WTC11 (cell line): ENCODE data around the gene ANO3. TPM values are rescaled to one million over a fixed set of nuclear protein-coding genes. Genes with fewer than 3 reads are reported as not detected.

ENCODE experiments used
- AFF4 ChIP-seq: sonication (generic); formaldehyde crosslinking; IDR thresholded peaks from 2 replicates; pipeline ENCODE4 v1.8.1; 2023; ENCODE audit warnings: mild to moderate bottlenecking, missing genetic modification reagents, borderline replicate concordance
- CBFB ChIP-seq: sonication (generic); formaldehyde crosslinking; IDR thresholded peaks from 2 replicates; pipeline ENCODE4 v1.8.1; 2022; ENCODE audit warnings: mild to moderate bottlenecking, low read depth, missing genetic modification reagents
- CDX4 ChIP-seq: fragments of 250-450 bp; sonication (Bioruptor Pico); IDR thresholded peaks from 2 replicates; pipeline ENCODE4 v1.9.0; 2021; ENCODE audit warnings: moderate library complexity, mild to moderate bottlenecking, inconsistent platforms, borderline replicate concordance
- ERG ChIP-seq: fragments of 250-450 bp; sonication (Bioruptor Pico); IDR thresholded peaks from 2 replicates; pipeline ENCODE4 v1.8.0; 2021; ENCODE audit warnings: mild to moderate bottlenecking
- ETV6 ChIP-seq: sonication (generic); formaldehyde crosslinking; IDR thresholded peaks from 2 replicates; pipeline ENCODE4 v1.8.1; 2022; ENCODE audit warnings: mild to moderate bottlenecking, missing genetic modification reagents
- JAZF1 ChIP-seq: fragments of 250-450 bp; sonication (Bioruptor Pico); IDR thresholded peaks from 2 replicates; pipeline ENCODE4 v1.9.0; 2021; ENCODE audit warnings: moderate library complexity, mild to moderate bottlenecking, inconsistent platforms
- OVOL2 ChIP-seq: fragments of 250-450 bp; sonication (Bioruptor Pico); IDR thresholded peaks from 2 replicates; pipeline ENCODE4 v1.9.0; 2021; ENCODE audit warnings: mild to moderate bottlenecking, borderline replicate concordance
- ZNF317 ChIP-seq: sonication (generic); formaldehyde crosslinking; IDR thresholded peaks from 2 replicates; pipeline ENCODE4 v1.8.1; 2023; ENCODE audit warnings: low read depth, mild to moderate bottlenecking, moderate library complexity, missing genetic modification reagents, borderline replicate concordance
- total RNA-seq: library from RNA; stranded (reverse); gene quantifications from 3 replicates; pipeline ENCODE4 v1.2.3, GENCODE V29; 2021
- TF ChIP-seq, protein P1 (sequence below): sonication (generic); formaldehyde crosslinking; IDR thresholded peaks from 2 replicates; pipeline ENCODE4 v1.8.0; 2023; ENCODE audit warnings: mild to moderate bottlenecking, missing genetic modification reagents
- TF ChIP-seq, protein P2 (sequence below): sonication (generic); formaldehyde crosslinking; IDR thresholded peaks from 2 replicates; pipeline ENCODE4 v1.8.1; 2023; ENCODE audit warnings: mild to moderate bottlenecking, missing genetic modification reagents
- TF ChIP-seq, protein P3 (sequence below): sonication (generic); formaldehyde crosslinking; IDR thresholded peaks from 2 replicates; pipeline ENCODE4 v1.8.1; 2022; ENCODE audit warnings: missing genetic modification reagents, borderline replicate concordance
- TF ChIP-seq, protein P4 (sequence below): sonication (generic); formaldehyde crosslinking; IDR thresholded peaks from 2 replicates; pipeline ENCODE4 v1.8.0; 2022; ENCODE audit warnings: missing genetic modification reagents

ANO3 gene
- total RNA-seq, 1 experiment from 2014 or later = 0.11 TPM

DNA sequence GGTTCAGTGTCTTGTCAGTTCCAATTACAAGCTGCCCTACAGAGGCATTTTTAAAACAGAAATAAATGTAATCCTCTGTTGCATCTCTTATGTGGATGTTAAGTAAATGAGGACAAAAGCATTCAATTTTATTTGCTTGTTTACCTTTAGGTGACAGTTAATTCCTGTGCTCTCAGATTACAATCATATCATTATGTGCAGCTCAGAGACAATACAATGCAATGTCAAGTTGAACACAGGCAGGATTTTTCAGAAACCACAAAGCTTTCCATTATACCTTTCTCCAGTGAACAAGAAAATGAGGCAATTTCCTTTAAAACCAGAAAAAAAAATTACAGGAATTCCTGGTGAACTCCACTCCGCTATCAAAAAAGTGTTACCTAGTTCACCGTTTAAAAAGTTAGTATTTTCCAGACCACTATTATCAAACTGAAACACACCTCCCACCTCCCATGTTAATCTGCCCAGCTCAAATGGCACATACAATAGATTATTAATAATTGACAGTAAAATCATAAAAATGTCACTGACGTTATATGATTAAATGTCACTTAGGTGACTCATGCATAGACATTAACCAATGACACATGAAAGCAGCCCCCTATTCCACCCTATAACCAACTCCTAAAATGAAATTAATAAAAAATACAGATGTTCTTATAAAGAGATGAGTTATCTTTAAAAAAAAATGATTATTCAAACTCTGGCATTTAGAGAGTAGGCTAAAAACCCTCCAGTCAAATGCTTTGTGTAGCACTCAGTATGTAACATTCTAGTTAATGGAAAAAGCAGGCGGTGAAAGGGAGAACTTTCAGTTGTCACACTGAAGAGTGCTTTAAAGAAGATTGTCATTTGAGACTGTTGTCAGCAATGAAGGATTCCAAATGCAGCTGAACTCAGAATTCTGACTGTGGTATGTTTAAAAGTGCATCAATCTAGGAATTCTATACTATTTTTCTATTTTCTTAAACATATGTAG, 141.6 kb downstream of the ANO3 start (continued):
- TF ChIP-seq, protein P1, sequence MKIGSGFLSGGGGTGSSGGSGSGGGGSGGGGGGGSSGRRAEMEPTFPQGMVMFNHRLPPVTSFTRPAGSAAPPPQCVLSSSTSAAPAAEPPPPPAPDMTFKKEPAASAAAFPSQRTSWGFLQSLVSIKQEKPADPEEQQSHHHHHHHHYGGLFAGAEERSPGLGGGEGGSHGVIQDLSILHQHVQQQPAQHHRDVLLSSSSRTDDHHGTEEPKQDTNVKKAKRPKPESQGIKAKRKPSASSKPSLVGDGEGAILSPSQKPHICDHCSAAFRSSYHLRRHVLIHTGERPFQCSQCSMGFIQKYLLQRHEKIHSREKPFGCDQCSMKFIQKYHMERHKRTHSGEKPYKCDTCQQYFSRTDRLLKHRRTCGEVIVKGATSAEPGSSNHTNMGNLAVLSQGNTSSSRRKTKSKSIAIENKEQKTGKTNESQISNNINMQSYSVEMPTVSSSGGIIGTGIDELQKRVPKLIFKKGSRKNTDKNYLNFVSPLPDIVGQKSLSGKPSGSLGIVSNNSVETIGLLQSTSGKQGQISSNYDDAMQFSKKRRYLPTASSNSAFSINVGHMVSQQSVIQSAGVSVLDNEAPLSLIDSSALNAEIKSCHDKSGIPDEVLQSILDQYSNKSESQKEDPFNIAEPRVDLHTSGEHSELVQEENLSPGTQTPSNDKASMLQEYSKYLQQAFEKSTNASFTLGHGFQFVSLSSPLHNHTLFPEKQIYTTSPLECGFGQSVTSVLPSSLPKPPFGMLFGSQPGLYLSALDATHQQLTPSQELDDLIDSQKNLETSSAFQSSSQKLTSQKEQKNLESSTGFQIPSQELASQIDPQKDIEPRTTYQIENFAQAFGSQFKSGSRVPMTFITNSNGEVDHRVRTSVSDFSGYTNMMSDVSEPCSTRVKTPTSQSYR (CRISPR knock-in tag) = no peak
- TF ChIP-seq ERG (CRISPR knock-in tag) = no peak
- TF ChIP-seq, protein P2, sequence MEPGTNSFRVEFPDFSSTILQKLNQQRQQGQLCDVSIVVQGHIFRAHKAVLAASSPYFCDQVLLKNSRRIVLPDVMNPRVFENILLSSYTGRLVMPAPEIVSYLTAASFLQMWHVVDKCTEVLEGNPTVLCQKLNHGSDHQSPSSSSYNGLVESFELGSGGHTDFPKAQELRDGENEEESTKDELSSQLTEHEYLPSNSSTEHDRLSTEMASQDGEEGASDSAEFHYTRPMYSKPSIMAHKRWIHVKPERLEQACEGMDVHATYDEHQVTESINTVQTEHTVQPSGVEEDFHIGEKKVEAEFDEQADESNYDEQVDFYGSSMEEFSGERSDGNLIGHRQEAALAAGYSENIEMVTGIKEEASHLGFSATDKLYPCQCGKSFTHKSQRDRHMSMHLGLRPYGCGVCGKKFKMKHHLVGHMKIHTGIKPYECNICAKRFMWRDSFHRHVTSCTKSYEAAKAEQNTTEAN (CRISPR knock-in tag) = no peak
- no peak for TF ChIP-seq CDX4
- TF ChIP-seq, protein P3, sequence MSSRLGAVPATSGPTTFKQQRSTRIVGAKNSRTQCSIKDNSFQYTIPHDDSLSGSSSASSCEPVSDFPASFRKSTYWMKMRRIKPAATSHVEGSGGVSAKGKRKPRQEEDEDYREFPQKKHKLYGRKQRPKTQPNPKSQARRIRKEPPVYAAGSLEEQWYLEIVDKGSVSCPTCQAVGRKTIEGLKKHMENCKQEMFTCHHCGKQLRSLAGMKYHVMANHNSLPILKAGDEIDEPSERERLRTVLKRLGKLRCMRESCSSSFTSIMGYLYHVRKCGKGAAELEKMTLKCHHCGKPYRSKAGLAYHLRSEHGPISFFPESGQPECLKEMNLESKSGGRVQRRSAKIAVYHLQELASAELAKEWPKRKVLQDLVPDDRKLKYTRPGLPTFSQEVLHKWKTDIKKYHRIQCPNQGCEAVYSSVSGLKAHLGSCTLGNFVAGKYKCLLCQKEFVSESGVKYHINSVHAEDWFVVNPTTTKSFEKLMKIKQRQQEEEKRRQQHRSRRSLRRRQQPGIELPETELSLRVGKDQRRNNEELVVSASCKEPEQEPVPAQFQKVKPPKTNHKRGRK (CRISPR knock-in tag) = no peak
- TF ChIP-seq ETV6 = no peak
- TF ChIP-seq, protein P4, sequence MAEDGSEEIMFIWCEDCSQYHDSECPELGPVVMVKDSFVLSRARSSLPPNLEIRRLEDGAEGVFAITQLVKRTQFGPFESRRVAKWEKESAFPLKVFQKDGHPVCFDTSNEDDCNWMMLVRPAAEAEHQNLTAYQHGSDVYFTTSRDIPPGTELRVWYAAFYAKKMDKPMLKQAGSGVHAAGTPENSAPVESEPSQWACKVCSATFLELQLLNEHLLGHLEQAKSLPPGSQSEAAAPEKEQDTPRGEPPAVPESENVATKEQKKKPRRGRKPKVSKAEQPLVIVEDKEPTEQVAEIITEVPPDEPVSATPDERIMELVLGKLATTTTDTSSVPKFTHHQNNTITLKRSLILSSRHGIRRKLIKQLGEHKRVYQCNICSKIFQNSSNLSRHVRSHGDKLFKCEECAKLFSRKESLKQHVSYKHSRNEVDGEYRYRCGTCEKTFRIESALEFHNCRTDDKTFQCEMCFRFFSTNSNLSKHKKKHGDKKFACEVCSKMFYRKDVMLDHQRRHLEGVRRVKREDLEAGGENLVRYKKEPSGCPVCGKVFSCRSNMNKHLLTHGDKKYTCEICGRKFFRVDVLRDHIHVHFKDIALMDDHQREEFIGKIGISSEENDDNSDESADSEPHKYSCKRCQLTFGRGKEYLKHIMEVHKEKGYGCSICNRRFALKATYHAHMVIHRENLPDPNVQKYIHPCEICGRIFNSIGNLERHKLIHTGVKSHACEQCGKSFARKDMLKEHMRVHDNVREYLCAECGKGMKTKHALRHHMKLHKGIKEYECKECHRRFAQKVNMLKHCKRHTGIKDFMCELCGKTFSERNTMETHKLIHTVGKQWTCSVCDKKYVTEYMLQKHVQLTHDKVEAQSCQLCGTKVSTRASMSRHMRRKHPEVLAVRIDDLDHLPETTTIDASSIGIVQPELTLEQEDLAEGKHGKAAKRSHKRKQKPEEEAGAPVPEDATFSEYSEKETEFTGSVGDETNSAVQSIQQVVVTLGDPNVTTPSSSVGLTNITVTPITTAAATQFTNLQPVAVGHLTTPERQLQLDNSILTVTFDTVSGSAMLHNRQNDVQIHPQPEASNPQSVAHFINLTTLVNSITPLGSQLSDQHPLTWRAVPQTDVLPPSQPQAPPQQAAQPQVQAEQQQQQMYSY (CRISPR knock-in tag) = no peak
- no peak for TF ChIP-seq JAZF1 (CRISPR knock-in tag)
- no peak for TF ChIP-seq OVOL2 (CRISPR knock-in tag)
- TF ChIP-seq ZNF317 (CRISPR knock-in tag) = no peak
- no peak for TF ChIP-seq CBFB
- TF ChIP-seq AFF4 (CRISPR knock-in tag) = no peak
